ENCODE measurements around the gene CCDC169.

- TF ChIP-seq, protein P1, sequence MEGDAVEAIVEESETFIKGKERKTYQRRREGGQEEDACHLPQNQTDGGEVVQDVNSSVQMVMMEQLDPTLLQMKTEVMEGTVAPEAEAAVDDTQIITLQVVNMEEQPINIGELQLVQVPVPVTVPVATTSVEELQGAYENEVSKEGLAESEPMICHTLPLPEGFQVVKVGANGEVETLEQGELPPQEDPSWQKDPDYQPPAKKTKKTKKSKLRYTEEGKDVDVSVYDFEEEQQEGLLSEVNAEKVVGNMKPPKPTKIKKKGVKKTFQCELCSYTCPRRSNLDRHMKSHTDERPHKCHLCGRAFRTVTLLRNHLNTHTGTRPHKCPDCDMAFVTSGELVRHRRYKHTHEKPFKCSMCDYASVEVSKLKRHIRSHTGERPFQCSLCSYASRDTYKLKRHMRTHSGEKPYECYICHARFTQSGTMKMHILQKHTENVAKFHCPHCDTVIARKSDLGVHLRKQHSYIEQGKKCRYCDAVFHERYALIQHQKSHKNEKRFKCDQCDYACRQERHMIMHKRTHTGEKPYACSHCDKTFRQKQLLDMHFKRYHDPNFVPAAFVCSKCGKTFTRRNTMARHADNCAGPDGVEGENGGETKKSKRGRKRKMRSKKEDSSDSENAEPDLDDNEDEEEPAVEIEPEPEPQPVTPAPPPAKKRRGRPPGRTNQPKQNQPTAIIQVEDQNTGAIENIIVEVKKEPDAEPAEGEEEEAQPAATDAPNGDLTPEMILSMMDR (IDR thresholded peaks at IDR 0.05 in 2 of 3, conservative IDR thresholded peaks at IDR 0.05 in 1 of 3; ENCODE audit: borderline replicate concordance in 1 of 3, insufficient read depth in 1 of 3, low read depth in 2 of 3, low read length in 2 of 3): no peak
- no peak for TF ChIP-seq POLR2A (IDR thresholded peaks at IDR 0.05; ENCODE audit: borderline replicate concordance, extremely low read depth, insufficient read depth, insufficient read length)
- no peak for TF ChIP-seq EZH2 (IDR thresholded peaks at IDR 0.05)
- no peak for TF ChIP-seq YY1 (IDR thresholded peaks at IDR 0.05; ENCODE audit: extremely low read depth, insufficient replicate concordance, low read depth, low read length)
- no peak for TF ChIP-seq POLR2AphosphoS5 (IDR thresholded peaks at IDR 0.05; ENCODE audit: low read depth, low read length)
- TF ChIP-seq SIN3A (IDR thresholded peaks at IDR 0.05; ENCODE audit: low read depth): no peak
- no peak for TF ChIP-seq EZH2phosphoT487 (IDR thresholded peaks at IDR 0.05; ENCODE audit: borderline replicate concordance)
- TF ChIP-seq FOSL1 (IDR thresholded peaks at IDR 0.05; ENCODE audit: low read depth): no peak
- no peak for TF ChIP-seq ZFX (IDR thresholded peaks at IDR 0.05)
Observed at GRCh38 chr13:36339600-36340155, 42.1 kb upstream of the CCDC169 start.
